Stimulated activated naive CD4-positive, alpha-beta T cell treated with Interleukin-2 at 50 U/mL for 16 hours (primary cell): ENCODE data around the gene SLC25A5.
"Not testable (repeated sequence)": the region's sequence is repeated elsewhere in the genome, so short reads cannot be mapped to it uniquely, and the experiment has no call there.

Experiments
- DNase-seq: peaks from one replicate; lab custom pipeline; 2025; lab: John Stamatoyannopoulos, UW

Gene SLC25A5

DNA sequence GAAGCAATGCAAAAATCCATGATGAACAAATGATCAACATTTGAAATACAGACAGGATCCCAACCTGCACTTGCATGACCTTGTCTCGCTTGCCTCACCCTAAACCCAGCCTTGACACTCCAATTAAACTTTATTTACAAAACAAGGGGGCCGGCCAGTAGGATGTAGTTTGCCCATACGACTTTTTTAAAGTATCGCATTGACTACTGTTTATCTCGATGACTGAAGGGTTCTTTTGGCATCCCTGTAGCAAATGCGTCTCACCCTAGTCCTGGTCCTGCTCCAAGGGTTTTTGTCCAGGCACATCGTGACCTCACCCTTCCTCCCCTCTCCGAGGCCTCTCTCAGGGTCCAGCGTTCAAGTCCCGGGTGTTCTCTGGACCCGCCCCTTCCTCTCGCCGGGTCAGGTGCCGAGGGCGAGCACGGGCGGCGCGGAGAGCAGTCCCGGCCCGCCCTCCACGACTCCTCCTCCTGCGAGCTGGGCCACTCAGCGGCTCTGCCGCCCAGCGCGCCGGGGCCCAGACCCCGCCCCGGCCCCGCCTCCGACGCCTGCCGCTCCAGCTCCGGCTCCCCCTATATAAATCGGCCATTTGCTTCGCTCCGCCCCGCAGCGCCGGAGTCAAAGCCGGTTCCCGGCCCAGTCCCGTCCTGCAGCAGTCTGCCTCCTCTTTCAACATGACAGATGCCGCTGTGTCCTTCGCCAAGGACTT lies at the start of gene SLC25A5:
Gene SLC25A5 (plus strand): TSS at position 603 of the 709 bp plus-strand sequence. CDS start 72 bp downstream, at position 675.
- DNase-seq: peak; percentile 79

DNA sequence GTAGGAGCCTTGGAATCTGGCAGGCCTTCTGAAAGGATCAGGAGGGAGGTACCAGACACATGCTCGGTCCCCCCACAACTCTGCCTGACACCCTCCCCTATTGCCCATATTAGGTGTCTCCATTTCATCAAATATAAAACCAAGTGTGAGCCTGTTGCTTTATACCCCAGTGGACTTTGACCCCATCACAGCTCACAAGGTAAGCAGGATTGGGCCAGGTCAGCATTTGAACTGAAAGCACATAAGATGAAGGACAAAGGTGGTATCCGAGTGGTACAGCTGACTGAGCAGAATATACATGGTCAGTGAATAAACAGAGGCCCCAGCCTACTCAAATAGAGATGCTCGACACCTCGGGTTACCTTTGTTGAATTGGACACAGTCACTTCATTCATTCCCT lies 49.1 kb upstream of the SLC25A5 start:
- no peak for DNase-seq

DNA sequence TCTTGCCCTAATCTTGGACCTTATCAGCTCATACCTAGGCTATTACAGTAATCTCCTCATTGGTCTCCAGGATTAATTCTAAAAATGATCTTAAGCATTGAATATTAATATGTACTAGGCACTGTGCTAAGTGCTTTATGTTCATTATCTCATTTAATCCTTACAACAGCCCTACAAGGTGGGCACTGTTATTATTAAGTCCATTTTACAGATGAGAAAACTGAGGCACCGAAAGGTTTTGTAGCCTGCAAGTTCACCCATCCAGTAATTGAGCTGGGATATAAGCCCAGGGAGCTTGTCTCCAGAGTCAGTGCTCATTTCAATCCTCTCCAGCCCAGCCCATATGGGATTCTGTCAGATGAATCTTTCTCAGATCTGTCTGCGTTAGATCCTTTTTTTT lies 48.3 kb upstream of the SLC25A5 start:
- DNase-seq: no peak

DNA sequence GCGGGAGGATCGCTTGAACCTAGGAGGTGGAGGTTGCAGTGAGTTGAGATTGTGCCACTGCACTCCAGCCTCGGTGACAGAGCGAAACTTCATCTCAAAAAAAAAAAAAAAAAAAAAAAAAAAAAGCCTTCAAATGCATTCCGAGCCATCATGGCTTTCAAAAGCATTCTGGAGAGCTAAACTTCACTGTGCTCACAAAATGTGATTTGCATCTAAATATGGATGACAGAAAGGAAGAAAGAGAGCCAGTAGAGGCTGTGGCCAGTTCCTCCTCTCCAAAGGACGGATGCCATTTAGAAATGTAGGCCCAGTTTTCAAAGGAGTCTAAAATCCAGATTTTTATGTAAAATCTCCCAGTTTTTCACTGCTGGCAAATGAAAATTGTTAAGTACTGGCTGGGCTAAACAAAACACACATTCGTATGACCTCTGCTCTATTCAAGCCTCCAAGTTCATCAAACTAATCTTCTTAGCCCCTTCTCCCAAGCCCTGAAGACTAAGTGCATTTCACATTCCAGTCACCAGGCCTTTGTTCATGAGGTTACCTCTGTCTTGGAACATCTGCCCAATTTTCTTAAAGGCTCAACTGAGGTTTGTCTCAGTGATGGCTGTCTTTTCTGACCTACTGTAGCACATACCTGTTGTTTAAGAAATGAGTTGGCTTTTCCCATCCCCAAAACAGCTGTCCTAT lies 47.1 kb upstream of the SLC25A5 start:
- no peak for DNase-seq

DNA sequence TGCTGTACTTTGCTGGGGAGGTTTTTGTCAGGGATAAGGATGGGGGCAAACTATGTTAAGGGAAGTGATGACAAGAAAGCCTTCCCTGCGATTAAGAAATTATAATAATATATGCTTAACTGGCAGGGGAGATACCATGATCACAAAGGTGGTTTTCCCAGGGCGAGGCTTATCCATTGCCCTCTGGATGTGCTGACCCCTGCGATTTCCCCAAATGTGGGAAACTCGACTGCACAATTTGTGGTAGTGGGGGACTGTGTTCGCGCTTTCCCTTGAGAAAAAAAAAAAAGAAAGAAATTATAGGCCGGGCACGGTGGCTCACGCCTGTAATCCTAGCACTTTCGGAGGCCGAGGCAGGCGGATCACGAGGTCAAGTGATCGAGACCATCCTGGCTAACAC lies 44.6 kb upstream of the SLC25A5 start:
- no peak for DNase-seq

GRCh38 chrX:119424999-119425398 lies 43.2 kb upstream of the SLC25A5 start:
- no peak for DNase-seq

DNA sequence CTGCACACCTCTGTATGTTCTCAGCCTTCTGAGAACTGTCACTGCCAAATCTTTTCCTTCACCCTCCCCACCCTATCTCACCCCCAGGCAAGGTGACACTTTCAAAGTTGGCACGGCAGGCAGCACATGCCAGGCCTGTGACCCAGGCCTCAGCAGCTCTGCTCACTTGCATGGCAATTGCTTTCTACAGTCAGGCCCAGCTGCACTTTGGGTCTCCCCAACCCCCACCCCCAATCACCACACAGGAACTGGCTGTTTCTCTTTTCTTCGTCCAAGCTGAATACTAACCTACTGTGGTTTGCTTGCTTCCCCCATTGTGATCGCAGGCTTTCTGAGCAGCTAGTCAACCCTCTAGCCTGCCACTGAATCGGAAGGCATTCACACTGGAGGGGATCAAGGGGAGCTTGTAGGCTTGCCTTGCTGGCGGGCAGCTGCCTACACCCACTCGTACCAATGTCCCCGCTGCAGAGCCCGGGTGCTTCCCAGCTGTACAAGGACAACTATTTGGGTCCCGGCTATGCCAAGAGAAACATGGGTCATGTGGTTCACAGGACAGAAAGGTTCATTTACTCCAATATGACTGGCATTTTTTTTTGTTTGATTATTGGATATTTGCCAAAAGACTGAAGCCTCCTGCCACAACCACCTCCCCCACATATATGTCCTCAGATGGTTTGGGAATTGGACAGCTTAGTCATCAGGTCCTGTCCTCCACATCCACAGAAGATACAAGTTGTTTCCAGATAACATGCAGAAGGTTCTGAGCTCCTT lies 41.0 kb upstream of the SLC25A5 start:
- no peak for DNase-seq

DNA sequence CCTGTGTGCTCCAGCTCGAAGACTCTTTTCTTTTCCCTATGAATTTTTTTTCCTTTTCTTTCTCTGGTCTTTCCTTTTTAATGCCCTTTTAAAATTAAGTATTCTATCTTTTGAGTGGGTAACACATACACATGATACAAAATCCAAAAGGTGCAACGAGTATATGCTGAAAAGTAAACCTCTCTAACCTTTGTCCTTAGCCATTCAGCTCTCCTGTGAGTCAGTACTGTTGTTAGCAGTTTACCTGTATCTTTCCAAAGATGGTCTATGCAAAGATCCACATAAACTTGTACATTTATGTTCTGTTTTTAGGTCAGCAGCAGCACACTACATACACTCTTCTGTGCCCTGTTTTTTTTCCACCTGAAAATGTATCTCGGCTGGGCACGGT lies 40.5 kb upstream of the SLC25A5 start:
- no peak for DNase-seq

GRCh38 chrX:119429471-119429870 lies 38.8 kb upstream of the SLC25A5 start:
- DNase-seq: no peak

- DNase-seq: not testable (repeated sequence)
Measured at GRCh38 chrX:119441295-119441694, 26.9 kb upstream of the SLC25A5 start.

- DNase-seq: no peak
Measured at GRCh38 chrX:119442286-119442685, 26.0 kb upstream of the SLC25A5 start.

GRCh38 chrX:119453202-119453601 lies 15.0 kb upstream of the SLC25A5 start:
- DNase-seq: no peak

DNA sequence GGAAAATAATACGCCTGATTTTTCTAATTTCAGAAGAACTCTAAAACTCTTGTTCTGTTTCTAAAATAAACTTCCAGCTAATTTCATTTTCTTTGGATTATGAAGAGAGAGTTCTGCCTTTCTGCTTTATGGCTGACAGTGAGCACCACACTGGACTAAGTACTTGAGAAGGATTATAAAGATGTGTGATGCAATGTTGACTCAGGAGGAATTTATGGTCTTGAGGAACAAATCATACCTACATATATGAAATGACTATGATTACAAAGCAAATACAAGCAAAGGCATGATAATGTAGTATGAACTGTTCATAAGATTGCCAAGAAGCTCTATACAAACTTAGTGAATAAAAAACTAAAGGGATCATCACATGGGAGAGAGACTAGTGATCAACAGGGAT lies 13.0 kb upstream of the SLC25A5 start:
- no peak for DNase-seq

DNA sequence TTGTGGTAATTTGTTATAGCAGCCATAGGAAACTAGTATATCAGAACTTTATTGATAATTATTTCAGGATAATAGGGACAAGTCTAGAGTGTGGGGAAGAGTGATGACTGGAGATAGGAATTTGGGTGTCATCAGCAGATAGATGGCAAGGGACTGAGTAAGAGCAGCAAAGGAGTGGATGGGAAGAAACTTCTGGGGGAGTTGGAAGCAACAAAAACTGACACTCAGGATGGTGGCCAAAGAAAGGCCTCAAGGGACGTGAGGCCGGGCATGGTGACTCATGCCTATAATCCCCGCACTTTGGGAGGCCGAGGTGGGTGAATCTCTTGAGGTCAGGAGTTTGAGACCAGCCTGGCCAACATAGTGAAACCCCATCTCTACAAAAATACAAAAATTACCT lies 9.1 kb upstream of the SLC25A5 start:
- DNase-seq: no peak

DNA sequence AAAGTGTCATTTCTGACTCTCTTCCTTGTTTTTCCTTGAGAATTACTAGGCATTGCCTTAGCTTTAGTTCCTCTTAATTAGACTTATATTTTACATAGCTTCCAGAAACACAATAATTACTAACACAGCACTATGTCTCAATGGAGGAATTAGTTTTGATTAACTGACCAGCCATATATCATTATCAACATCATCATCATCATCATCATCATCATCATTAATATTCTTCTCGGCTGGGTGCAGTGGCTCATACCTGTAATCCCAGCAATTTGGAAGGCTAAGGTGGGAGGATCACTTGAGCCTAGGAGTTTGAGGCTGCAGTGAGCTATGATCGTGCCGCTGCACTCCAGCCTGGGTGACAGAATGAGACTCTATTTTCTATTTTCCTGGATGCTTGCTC lies 2.7 kb upstream of the SLC25A5 start:
- DNase-seq: no peak

- DNase-seq: no peak
Measured at GRCh38 chrX:119466970-119467369, 1.3 kb upstream of the SLC25A5 start.

GRCh38 chrX:119467433-119467832 lies 811 bp upstream of the SLC25A5 start:
- no peak for DNase-seq

- DNase-seq: peak; percentile 80
Measured at GRCh38 chrX:119468551-119469312, 488 bp downstream of the SLC25A5 start.

DNA sequence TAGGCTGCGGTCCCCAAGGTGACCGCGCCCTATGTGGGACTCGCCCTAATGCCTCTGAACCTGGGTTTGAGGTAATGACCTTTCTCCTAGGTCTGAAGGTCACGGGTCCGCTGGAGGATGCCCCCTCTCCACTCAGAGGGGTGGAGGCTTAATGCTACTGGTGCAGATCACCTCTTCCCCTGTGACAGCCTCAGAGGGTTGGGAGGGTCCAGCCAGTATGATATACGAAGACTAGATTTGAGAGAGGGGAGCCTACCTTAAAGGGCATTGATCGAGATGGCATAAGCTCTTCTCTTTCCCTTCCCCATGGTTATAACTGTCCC lies 1.0 kb downstream of the SLC25A5 start:
- no peak for DNase-seq

- DNase-seq: no peak
Measured at GRCh38 chrX:119474615-119475388, 6.6 kb downstream of the SLC25A5 start.

DNA sequence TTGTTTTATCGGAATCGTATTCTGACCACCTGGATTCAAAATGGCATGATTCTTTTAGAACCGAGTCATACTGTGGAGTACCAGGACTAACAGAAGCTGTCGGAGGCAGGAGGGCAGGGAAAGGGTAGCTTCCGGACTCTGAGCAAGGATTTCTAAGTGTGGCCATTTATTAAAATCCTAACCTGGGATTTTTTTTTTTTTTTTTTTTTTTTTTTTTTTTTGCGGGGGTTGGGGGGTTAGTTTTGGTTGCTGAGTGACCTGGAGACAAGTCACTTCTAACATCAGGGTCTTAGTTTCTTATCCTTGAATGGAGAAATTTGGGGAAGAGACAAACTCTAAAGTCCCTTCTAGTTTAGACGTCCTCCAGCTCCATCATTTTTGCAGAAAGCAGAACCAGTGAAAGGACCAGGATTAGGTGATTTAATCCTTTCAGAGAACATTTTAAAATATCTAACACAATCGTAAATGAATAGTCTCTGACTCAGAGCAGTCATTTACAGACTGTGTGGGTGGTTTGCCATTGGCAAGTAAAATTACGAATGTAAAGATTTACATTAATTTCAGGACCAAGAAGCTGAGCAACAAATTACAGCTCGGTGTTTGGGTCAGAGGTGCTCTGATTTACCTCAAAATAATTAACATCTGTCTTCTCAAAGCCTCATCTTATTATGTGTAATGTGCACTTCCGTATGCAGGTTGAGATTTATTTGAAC lies 7.3 kb downstream of the SLC25A5 start:
- DNase-seq: no peak
